NCI-H1105 (cell line): ENCODE results near the gene TXNIP.

Experiments
- DNase-seq: peaks from one replicate; lab custom pipeline; 2025; lab: John Stamatoyannopoulos, UW

Gene TXNIP

GRCh38 chr1:146010126-146010738, 13.9 kb upstream of the TXNIP start:
- no peak for DNase-seq

- no peak for DNase-seq
Measured at GRCh38 chr1:146007489-146008133, 11.2 kb upstream of the TXNIP start.

GRCh38 chr1:146001709-146002108, 5.3 kb upstream of the TXNIP start:
- no peak for DNase-seq

GRCh38 chr1:145999321-146000024, 3.1 kb upstream of the TXNIP start:
- peak; percentile 69 for DNase-seq

GRCh38 chr1:145997718-145998023, 1.3 kb upstream of the TXNIP start:
- no peak for DNase-seq

GRCh38 chr1:145997016-145997717, 788 bp upstream of the TXNIP start:
- no peak for DNase-seq

- no peak for DNase-seq
Measured at GRCh38 chr1:145995964-145996432, 381 bp downstream of the TXNIP start.

- no peak for DNase-seq
Measured at GRCh38 chr1:145995148-145995881, 1.1 kb downstream of the TXNIP start.

- DNase-seq, result no peak
Measured at GRCh38 chr1:145994391-145995120, 1.8 kb downstream of the TXNIP start.

GRCh38 chr1:145993618-145994390, 2.6 kb downstream of the TXNIP start:
- no peak for DNase-seq

- DNase-seq, result no peak
Measured at GRCh38 chr1:145992958-145993617, 3.3 kb downstream of the TXNIP start.

GRCh38 chr1:145992502-145992936, 3.9 kb downstream of the TXNIP start:
- DNase-seq, result no peak

- DNase-seq, result no peak
Measured at GRCh38 chr1:145991735-145992412, 4.5 kb downstream of the TXNIP start.

GRCh38 chr1:145990249-145990855, 6.0 kb downstream of the TXNIP start:
- DNase-seq, result no peak

- DNase-seq, result no peak
Measured at GRCh38 chr1:145988773-145989172, 7.6 kb downstream of the TXNIP start.

GRCh38 chr1:145987926-145988325, 8.5 kb downstream of the TXNIP start:
- DNase-seq, result no peak

GRCh38 chr1:145986551-145986950, 9.8 kb downstream of the TXNIP start:
- DNase-seq, result no peak

- DNase-seq, result no peak
Measured at GRCh38 chr1:145985502-145986439, 10.6 kb downstream of the TXNIP start.
